ENCODE data around the gene CHAF1A.

GRCh38 chr19:4365791-4366665 is 36.4 kb upstream of the CHAF1A start:
- TF ChIP-seq, protein P1, sequence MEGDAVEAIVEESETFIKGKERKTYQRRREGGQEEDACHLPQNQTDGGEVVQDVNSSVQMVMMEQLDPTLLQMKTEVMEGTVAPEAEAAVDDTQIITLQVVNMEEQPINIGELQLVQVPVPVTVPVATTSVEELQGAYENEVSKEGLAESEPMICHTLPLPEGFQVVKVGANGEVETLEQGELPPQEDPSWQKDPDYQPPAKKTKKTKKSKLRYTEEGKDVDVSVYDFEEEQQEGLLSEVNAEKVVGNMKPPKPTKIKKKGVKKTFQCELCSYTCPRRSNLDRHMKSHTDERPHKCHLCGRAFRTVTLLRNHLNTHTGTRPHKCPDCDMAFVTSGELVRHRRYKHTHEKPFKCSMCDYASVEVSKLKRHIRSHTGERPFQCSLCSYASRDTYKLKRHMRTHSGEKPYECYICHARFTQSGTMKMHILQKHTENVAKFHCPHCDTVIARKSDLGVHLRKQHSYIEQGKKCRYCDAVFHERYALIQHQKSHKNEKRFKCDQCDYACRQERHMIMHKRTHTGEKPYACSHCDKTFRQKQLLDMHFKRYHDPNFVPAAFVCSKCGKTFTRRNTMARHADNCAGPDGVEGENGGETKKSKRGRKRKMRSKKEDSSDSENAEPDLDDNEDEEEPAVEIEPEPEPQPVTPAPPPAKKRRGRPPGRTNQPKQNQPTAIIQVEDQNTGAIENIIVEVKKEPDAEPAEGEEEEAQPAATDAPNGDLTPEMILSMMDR (conservative IDR thresholded peaks at IDR 0.05): no peak
- TF ChIP-seq EZH2 (IDR thresholded peaks at IDR 0.05; ENCODE audit: low read depth): no peak

Data from PC-9 (cell line).